Pulmonary artery endothelial cell (primary cell): Measurements from ENCODE around the gene PARD3. TPM values are rescaled to one million over a fixed set of nuclear protein-coding genes. Genes with fewer than 3 reads are reported as not detected.
"Not testable (repeated sequence)": the region's sequence is repeated elsewhere in the genome, so short reads cannot be mapped to it uniquely, and the experiment has no call there.

Source experiments
- DNase-seq: peaks from one replicate; pipeline ENCODE4 v3.0.0-alpha.2; 2011; ENCODE audit warnings: low read depth, low spot score
- total RNA-seq: library from RNA; depleted of rRNA; stranded (reverse); fragments of >200 nt; gene quantifications from 2 replicates; pipeline ENCODE4 v1.2.3, GENCODE V29; 2014

PARD3 gene
- total RNA-seq, 1 donor from 2014 or later = 34.8 TPM

GRCh38 chr10:34744590-34744989 lies 70.5 kb downstream of the PARD3 start:
- DNase-seq = no peak

- DNase-seq = no peak
These were observed 71.3 kb downstream of the PARD3 start for GRCh38 chr10:34743814-34744213.

DNA sequence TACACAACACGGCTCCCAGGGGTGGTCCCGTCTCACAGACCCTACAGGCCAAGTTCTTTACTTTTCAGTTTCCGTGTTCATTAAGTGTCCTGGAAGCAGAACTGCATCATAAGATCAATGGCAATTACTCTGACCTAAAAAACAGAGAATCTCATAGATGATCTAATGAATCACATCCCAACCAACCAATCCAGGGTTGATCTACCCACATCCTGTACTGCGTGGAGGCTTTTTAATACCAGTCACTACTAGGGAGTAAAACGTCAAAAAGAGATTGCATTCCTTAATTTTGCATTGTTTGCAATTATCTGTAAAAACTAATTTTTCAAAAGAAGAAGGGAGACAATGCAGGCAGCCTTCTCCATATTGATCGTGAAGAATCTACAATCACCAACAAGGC lies 72.6 kb downstream of the PARD3 start:
- DNase-seq = no peak

- DNase-seq = not testable (repeated sequence)
These were observed 74.0 kb downstream of the PARD3 start for GRCh38 chr10:34741087-34741486.

GRCh38 chr10:34740321-34740720 lies 74.8 kb downstream of the PARD3 start:
- DNase-seq = no peak

- peak; percentile 40 for DNase-seq
These were observed 75.2 kb downstream of the PARD3 start for GRCh38 chr10:34739915-34740314.

GRCh38 chr10:34737772-34738169 lies 77.3 kb downstream of the PARD3 start:
- no peak for DNase-seq

GRCh38 chr10:34736976-34737771 lies 77.9 kb downstream of the PARD3 start:
- no peak for DNase-seq

- no peak for DNase-seq
These were observed 80.2 kb downstream of the PARD3 start for GRCh38 chr10:34734918-34735317.

- no peak for DNase-seq
These were observed 82.2 kb downstream of the PARD3 start for GRCh38 chr10:34732926-34733325.

GRCh38 chr10:34731885-34732701 lies 83.0 kb downstream of the PARD3 start:
- no peak for DNase-seq

DNA sequence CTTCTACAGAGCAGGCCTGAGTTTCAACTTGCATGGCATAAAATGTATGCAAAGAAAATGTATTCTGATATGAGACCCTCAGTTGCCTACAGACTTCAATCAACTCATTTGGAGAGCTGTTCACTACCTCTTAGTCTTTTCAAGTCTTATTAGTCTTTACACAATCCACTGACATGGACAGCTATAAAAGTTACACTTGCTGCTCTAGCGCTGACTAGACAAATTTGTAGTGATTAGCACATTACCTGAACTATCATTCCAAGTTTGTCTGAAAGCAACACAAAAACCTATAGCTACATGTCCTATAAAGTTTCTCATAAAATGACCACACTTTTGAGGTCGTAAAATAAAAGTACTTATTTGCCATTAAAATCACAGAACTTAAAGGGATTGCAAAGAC lies 83.9 kb downstream of the PARD3 start:
- no peak for DNase-seq

DNA sequence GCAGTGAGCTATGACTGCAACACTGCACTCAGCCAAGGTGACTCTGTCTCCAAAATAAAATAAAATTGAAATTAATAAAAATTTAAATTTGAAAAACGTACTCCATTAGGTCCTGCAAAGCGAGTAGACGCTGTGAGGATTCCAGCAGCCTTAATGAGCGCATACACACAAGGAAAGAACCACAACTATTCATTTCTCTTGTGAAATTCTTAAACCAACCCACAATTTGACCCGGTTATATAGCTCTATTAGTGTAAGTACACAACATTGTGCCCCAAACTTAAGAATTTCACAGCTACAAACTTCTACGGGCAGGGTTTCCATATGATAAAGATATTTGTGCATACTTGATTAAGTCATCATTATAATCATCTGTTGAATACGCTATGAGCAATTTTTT lies 84.4 kb downstream of the PARD3 start:
- DNase-seq = no peak

- DNase-seq = no peak
These were observed 85.5 kb downstream of the PARD3 start for GRCh38 chr10:34729619-34730018.

DNA sequence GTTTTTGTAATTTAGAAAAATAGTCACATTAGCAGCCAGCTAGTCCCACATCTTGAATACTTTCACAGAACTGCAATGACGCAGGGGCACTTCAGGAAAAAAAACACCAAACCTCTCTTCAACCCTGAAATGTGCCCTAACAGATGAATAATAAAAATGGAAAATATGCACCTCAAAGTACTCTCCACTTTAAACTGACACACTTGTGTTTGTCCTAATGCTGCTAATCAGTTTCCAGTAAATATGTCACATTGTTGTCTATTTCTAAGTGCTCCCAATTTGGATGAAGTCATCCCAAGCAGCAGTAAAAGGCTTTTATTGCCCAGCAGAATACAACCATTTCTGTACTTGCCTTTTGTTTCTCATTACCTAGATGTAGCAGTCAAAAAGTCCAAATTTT lies 86.7 kb downstream of the PARD3 start:
- no peak for DNase-seq

GRCh38 chr10:34727595-34728033 lies 87.5 kb downstream of the PARD3 start:
- no peak for DNase-seq

GRCh38 chr10:34726862-34727261 lies 88.2 kb downstream of the PARD3 start:
- no peak for DNase-seq

- no peak for DNase-seq
These were observed 91.3 kb downstream of the PARD3 start for GRCh38 chr10:34723750-34724149.

DNA sequence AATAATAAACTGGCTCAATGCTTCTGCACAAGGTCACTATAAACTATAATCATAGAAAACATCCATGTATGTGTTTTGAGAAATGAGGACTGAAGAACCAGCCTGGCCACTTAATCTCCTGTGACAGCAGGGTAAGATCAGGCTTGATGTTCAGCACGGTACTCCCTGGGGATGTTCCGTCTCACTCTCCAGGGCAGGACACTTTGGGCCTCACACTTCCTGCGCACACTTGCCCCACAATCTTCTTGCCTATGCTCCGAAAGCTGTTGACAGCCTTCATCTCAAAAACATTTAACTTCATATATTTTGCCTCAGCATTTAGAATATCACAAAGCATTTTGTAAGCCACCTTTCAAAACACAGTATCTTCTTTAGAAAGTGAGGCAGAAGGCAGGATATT lies 92.7 kb downstream of the PARD3 start:
- DNase-seq = no peak

- DNase-seq = no peak
These were observed 93.8 kb downstream of the PARD3 start for GRCh38 chr10:34721208-34721840.

GRCh38 chr10:34719746-34720145 lies 95.3 kb downstream of the PARD3 start:
- DNase-seq = no peak

- DNase-seq = no peak
These were observed 95.8 kb downstream of the PARD3 start for GRCh38 chr10:34719328-34719727.
